SU-DHL-6 (cell line): ENCODE measurements around the gene SERAC1.

Experiments
- EZH2phosphoT487 ChIP-seq: fragments of 200-600 bp; sonication (generic), shearing (Covaris generic); conservative IDR thresholded peaks from 2 replicates; pipeline ENCODE4 v1.6.1; 2018; ENCODE audit warnings: mild to moderate bottlenecking, antibody characterized with exemption, low read length, moderate library complexity, mixed read lengths
- TF ChIP-seq, protein P1 (sequence below): fragments of 200-600 bp; sonication (generic); IDR thresholded peaks from one replicate; pipeline ENCODE4 v1.5.1; 2017; ENCODE audit warnings: antibody characterized with exemption, mild to moderate bottlenecking, low read length, moderate library complexity; ENCODE audit not compliant: insufficient read depth, poor library complexity, severe bottlenecking

DNA sequence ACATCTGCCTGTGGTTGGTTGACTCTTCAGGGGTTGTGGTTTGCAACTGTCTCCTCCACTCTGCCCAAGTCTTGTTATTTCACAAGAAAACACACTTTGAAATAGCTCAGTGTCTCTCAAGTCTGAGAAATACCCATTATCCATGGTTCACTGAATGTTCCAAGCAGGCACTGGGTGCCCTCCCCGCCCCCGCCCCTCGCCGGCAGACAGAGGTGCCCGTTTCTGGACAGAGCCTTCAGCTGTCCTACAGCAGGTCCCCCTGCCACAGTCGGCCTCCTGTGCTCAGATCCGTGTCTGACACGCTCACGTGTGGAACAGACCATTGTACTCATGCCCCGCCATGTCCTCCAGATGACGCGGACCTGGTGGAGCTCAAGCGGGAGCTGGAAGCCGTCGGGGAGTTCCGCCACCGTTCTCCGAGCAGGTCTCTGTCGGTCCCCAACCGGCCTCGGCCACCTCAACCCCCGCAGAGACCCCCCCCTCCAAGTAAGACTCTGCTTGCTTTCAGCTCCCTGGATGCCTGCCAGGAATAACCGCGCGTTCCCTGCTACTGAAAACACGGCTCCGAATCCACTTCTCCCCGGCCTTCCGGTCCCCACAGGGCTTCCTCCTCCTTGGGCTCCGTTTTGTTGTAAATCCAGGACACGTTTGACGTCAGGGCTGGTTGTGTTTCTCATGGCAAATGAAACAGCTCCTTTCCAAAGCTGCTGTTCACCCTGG, 81.4 kb downstream of the SERAC1 start:
- TF ChIP-seq, protein P1, sequence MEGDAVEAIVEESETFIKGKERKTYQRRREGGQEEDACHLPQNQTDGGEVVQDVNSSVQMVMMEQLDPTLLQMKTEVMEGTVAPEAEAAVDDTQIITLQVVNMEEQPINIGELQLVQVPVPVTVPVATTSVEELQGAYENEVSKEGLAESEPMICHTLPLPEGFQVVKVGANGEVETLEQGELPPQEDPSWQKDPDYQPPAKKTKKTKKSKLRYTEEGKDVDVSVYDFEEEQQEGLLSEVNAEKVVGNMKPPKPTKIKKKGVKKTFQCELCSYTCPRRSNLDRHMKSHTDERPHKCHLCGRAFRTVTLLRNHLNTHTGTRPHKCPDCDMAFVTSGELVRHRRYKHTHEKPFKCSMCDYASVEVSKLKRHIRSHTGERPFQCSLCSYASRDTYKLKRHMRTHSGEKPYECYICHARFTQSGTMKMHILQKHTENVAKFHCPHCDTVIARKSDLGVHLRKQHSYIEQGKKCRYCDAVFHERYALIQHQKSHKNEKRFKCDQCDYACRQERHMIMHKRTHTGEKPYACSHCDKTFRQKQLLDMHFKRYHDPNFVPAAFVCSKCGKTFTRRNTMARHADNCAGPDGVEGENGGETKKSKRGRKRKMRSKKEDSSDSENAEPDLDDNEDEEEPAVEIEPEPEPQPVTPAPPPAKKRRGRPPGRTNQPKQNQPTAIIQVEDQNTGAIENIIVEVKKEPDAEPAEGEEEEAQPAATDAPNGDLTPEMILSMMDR = no peak
- no peak for TF ChIP-seq EZH2phosphoT487
